Iris pigment epithelial cell (primary cell): Measurements from ENCODE around the gene DOCK2.
A peak's percentile ranks its signal among the peaks of the same experiment; 100 is the strongest.

Experiments
- DNase-seq: peaks from one replicate; pipeline ENCODE4 v3.0.0-alpha.2; 2011; ENCODE audit warnings: low read depth

DOCK2 gene

DNA sequence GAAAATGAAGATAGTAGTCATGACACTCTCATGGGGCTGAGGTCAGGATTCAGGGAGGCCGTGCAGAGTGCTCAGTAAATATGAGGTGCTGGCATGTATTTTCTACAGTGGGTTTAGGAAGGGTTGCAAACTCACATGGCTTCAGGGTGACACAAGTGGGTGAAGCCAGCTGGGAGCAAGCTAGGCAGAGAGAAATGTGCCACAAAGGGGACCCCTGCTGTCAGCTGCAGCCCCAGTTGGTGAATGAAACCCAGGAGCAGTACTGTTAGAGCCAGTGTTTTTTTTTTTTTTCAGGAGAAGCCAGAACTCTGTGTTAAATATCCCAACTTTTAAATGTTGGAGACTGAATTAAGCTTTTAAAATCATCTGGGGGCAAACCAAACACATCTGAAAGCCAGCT is 267.9 kb downstream of the DOCK2 start:
- DNase-seq, result no peak

DNA sequence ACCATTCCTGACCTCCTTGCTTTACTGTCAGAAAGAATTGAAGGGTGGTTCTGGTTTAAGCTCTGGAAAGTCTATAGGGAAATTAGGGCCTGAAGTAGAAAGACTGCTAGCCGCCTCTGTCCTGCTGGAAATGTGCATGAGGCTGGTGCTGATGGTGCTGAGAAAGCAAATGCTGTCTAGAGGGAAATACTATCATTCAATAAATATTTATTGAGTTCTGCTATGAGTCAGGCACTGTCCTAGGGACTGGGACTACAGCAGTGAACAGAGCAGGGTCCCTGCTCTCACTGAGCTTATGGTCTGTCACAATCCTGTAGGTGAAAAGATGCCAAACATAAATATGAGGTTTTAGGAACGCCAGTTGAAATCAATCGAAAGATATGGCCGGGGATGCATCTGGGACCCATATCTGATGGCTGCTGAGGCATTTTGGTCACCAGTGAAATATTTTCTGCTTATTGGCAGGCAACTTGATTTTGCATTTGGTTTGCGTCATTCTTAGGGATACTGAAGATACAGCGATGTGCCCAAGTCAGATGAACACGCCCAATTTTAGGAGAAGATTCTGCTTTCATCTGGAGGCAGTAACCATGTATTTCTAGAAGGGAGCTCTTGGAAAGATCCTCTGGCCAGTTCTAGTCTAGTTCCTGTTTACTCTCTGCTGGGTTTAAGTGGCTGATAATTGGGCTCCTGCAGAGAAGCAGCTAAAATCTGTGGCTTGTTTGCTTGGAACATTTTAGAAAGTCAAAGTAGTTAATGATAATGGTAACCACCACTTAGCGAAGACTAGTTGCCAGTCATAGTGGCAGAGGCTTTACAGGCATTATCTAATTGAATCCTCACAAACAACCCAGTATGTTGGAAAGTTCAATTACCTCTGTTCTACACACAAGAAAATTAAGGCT is 269.9 kb downstream of the DOCK2 start:
- no peak for DNase-seq

DNA sequence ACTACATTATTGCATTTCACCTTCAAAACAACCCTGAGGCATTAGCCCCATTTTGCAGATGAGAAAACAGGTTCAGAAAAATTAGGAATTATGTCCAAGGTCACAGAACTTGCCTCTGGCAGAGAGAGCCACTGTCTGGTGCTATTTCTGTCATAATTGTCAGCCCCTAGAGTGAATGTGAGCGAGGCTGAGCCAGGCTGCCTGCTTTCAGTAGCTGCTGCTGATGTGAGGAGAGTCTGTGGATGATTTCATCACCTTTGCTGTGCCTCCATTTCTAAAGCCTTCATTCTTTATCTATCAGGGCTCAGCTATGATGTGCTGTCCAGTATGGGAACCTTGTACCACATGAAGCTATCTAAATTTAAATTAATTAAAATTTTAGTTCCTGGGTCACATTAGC is 271.8 kb downstream of the DOCK2 start:
- DNase-seq, result no peak

DNA sequence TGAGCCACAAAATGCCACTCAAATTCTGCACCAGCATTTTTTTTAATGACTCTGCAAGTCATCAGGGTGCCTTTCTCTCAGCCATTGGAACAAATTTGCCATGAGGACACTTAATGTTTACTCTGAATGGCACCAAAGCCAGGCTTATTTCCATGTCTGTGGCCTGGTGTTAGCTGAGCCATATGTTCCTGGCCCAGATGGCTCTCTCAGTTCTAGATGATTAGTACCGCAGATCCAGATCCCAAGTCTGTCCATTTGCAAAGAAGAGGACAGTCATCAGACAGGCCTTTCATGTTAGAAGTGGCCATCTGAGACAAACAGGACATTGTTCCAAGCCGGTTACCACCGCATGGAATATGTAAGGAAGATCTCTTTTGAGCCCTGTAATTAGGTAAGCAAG is 272.9 kb downstream of the DOCK2 start:
- no peak for DNase-seq

DNA sequence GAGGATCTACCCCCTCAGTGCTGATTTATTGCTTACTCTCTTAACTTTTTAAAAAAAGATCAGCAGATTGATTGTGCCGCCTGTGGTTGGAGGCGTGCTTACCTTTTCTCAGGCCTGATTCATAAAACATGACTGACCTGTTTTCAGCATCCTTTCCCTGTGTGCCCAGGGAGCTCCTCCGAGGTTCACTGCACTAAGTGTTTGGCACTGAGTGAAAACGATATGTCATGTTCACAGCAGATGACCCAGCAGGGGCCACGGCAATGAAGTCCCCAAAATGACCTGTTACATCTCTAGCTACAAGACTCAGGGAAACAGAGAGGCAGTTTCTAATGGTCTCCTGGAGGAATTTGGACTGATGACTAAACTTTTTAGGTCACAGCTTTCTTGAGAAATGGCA is 273.3 kb downstream of the DOCK2 start:
- DNase-seq, result no peak

DNA sequence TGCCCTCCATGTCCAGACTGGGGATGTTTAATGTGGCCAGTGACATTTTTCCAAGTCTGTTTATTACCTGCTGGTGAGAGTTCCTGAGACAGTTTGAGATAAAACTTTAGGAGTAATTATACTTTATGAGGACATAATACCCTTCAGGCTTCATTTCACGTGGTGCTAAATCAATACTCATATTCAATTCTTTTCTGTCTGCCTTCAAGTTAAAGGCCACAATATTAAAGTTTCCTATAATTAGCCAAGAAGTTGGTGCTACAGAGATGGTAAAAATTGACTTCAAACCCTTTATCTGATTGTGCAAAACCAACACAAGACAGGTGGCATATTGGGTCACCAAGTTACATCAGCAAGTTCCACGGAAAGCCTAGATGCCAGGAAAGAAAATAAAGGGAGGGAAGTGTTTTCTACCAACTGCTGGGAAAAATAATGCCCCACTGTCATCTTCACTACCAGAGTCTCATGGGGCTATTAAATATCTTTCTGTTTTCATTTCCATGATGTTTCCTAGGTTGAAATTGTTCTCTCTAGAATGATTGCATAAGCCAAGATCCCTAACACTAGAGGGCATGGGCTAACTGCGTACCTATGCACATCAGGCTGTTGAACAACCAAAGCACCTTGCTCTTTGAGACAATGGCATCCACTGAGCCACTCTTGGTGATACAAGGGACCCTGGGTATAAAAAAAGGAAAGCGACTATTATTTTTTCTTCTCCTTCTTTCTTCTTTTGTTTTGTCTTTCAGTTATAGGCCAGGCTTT is 274.6 kb downstream of the DOCK2 start:
- DNase-seq, result no peak

DNA sequence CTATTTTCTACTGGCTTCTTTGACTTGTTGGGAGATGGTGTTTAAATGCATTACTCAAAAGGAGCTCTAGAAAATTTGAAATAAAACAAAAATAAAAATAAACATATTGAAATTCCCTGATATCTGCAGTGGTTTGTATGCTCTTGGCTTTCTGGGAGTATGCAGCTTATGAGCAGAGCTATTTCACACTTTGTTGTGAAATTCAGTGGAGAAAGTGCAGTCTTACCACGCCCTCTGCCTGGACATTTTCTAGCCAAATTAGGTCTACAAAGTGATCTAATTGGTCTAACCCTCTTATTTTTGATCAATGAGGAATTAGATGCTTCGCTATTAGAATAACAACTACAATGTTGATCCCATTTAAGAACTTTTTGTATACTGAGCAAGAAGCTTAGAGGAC is 276.4 kb downstream of the DOCK2 start:
- DNase-seq, result no peak

DNA sequence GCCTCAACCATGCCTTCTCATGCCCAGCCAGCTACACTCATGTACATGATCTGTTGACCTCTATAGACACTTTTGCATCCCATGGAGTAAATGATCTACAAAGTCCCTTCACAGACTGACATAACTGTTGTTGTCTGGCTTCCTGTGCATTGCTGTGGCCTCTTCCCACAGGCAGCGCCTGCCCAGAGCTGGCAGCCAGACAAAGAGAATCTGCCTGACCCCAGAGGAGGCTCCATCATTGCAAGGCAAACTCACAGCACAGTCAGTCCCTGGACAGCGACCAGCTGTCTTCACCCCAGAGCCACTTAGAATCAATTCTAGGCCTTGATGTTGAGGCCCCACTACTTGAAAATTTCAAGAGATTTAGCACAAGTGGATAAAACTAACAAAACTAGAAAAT is 277.7 kb downstream of the DOCK2 start:
- peak; percentile 66 for DNase-seq

DNA sequence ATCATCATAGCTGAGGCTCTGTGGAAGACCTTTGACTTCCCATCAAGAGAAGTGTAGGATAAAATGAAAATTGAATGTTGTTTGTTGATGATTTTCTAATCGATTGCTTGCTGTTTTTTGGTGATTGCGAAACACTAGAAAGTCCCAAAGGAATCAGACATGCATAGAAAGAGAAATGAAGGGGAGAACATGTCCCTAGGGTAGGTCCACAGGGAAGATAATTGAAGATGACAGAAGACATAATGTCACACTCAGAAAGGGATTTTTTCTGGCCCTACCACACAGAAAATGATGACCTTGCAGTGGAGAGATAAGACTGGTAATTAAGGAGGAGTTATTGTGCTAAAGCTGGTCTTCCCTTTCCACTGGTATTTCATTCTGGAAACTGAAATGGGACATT is 280.4 kb downstream of the DOCK2 start:
- DNase-seq, result no peak

DNA sequence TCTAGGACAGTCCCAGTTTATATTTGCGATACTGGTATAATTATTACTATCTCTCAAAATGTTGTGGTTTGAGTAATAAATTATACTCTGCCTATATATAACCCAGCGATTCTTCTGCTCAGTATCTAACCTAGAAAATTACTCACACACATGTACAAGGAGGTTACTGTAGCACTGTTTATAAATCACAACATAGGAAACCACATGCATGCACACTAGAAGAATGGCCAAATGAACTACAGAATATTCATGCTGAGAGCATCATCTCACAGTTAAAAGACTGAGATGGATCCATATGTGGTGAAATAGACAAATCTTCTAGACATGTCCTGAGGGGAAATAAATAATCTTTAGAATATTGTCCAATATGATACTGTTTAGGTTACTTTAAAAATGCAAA is 281.2 kb downstream of the DOCK2 start:
- DNase-seq, result no peak

DNA sequence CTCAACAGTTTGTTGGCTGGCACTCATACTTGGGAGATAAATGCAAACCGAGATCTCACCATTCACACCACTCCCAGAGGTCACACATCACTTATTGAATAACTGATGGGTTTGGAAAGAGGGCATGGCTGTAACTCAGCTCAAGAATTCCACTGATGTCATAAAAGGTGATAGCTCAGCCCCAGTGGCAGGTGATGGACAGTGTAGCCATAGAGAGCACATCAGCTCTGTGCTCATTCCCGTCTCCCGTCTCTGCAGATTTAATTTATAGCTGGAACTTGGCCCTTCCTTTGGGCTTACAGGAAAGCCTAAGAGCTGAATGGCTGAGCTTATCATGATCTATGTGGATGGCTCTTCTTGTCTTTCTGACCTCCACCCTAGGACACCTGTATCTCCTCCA is 283.4 kb downstream of the DOCK2 start:
- DNase-seq, result no peak

DNA sequence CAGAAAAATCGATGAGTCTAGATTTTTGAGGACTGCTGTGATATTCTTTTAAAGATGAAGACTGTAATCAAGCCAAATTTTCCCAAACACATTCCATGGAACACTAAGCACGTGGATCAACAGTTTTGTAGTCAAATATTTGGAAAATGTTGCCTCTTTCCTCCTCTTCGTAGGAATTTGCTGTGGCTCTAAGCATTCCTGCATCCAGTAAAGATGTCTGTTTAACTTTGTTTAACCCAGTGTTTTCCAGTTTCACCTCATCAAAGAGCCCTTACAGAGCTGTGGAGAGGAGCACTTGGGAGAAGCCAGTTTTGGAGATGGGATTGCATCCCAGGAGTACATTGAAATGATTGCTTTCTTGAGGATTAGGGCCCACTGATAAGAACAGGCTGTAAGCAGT is 284.3 kb downstream of the DOCK2 start:
- no peak for DNase-seq

DNA sequence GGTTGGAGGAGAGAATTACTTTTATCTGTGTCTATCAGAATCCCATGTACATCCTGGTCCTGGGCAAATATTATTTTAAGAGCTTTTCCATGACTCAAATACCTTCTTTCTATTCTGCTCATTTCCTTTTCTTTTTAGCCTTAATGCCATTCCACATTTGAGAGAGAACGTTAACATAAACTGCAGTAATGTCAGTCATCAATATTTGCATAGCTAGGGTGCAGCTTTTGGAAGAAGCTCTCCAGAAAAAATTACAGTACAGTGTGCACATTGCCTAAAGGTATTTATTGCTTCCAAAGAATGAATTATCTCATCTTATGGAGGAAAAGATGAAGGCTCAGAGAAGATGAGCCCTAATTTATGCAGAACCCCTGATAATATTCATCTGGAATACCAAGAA is 284.9 kb downstream of the DOCK2 start:
- no peak for DNase-seq

DNA sequence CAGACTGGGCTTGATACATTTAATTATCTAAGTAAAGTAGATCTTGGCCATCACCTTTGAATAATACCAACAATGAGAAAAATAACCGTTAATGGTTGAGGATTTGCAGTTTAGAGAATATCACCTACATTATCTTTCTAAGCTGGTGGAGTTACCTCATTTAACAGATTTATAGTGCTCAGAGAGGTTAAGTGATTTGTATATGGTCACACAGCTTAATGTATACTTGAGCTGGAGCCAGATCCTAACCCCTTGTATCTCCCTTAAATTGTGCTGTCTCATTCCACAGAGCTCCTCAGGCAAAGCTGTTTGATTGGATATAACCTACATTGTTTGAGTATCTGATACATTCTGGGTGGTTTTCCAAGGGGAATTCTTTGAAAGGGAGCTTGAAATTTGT is 285.4 kb downstream of the DOCK2 start:
- no peak for DNase-seq

DNA sequence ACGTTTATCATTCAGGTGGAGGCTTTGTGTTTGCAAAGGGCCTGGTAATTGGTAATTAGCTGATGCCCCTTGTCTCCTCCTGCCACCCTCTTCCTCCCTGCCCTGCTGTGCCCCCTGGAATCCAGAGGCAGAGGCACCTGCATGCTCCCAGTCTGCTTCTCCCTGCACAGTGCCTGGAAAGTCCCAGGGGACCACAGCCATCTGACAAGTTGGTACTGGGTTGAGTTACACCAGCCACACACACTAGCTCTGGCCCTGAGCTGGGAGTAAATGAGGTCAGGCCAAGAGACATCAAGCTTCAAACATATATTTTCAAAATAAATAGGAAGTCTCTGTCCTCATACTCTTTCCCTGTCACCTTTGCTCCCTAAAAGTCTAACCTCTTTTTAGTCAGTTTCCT is 286.9 kb downstream of the DOCK2 start:
- DNase-seq, result no peak

DNA sequence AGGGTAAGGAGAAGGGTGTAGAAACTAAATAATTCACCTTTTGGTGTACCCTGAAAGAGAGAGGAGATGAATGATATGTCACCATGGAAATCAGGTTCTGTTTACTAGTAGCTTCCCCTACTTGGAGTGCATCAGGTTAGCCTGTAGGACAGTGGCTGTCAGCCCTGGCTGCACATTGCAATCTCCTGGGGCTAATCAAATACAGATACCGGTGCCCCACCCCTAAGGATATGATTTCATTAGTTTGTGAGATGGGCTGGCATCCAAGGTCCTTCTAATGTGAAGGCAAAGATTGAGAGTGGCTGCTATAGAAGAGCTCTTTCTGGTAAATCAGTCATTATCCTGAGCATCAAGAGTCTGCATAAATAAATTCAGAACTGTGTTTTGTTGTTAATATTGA is 296.1 kb downstream of the DOCK2 start:
- DNase-seq, result no peak

DNA sequence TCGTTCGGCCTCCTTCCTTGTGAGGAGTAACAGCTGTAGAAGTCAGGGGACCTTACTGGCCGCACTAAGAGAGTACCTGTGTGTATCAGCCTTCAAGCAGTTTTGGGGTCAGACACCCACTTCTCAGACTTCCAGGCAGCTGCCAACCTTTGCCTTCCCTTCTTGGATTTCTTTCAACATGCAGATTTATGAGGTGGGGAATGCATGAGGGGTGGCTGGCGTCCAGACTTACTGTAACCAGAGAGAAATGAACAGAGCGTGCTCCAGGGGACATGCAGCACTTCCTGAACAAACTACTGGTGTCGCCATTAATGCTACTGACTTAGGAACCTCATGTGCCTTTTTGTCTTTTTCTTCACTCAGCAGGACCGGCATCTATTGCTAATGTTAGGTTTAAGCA is 296.5 kb downstream of the DOCK2 start:
- DNase-seq, result no peak

DNA sequence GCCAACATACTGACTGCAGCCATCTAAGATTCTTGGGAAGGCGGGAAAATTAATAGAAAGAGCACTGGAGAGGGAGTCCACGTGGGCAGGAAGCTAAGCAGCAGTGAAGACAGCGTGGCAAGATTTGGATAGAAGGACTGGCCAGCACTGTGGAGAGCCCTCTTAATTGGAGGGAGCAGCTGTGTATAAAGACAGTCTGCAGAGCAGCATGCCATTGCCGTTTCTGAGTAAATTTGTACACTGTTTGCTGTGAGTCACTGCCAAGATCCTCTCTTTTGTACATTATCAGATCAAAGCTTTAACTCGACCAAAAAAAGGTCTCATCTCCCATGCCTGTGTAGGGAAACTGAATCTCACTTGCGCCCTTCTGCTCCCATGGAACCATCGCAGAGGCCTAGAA is 297.9 kb downstream of the DOCK2 start:
- peak; percentile 30 for DNase-seq

DNA sequence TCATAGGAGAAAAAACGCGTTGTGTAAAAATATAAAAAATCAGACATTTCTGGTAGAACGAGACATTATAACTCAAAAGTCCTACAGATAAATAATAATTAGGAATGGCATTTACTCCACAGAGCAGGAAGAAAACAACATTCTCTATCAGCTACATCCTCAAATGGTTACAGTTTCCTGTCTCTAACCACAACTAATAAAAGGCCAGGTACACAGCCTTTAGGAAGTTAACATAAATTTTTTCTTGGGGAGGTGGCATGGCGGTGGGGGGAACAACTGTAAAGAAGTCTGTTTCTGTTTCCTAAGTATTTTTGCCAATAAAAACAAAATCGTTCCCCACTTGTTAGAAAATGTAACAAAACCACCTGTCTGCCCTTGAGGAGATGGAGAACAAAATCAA is 298.7 kb downstream of the DOCK2 start:
- no peak for DNase-seq

DNA sequence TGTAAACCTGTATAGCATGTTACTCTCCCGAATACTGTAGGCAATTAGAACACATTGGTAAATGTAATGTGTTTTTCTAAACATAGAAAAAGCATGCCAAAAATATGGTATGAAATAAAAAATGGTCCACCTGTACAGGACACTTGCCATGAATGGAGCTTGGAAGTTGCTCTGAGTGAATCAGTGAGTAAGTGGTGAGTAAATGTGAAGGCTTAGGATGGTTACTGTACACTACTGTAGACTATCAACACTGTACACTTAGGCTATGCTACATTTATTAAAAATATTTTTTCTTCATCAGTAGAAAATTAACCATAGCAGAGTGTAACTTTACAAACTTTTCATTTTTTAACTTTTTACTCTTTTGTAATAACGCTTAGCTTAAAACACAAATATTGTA is 301.4 kb downstream of the DOCK2 start:
- no peak for DNase-seq

DNA sequence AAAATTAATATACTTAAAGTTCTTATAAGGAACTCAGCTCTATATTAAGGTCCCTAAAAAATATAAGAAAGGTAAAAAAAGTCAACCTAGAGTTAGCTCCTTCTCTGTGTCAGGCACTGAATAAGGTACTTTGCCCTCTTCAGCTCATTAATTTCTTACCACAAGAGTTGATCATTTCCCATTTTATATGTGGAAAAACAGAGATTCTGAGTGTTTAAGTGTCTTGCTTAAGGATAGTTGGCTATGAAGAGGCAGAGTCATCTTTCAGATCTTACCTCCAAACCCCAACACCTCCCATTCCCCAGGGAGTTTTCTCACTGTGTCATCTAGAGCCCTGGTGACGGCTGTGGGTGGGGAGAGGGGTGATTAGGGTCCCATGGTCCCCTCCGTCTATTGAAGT is 302.7 kb downstream of the DOCK2 start:
- no peak for DNase-seq

DNA sequence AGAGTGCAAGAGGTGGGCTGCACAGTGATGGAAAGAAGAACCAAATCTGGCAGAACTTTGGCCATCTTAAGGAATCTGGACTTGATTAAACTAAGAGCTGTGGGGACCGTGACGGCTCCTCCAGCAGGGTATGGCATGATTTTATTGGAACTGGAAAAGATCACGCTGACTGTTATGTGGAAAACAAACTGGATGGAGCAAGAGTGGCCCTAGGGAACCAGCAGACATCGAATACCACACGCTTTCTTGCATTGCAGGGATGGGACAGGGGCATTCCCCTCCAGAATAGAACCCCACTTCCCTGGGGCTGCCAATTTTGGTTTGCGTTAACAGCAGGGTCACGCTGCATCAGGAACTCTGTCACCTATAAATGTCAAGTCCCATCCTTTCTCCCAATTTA is 304.5 kb downstream of the DOCK2 start:
- DNase-seq, result no peak

DNA sequence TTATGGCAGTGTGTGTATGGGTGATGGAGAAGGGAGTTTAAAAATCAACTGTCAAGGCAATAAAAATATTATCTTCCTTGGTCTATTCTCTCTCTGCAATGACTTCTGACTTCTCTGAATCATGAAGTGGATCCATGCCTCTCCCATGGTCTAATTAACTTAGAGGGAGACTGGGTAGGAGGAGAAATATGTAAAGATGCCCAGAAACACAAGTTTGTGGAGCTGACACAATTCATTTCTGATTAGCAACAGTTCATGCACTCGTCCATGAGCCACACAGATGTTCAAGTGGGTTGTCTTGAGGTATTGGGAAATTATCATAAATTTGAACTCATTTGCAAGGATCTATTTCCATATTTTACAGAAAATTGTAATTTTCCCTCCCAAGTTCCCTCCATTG is 305.1 kb downstream of the DOCK2 start:
- no peak for DNase-seq

DNA sequence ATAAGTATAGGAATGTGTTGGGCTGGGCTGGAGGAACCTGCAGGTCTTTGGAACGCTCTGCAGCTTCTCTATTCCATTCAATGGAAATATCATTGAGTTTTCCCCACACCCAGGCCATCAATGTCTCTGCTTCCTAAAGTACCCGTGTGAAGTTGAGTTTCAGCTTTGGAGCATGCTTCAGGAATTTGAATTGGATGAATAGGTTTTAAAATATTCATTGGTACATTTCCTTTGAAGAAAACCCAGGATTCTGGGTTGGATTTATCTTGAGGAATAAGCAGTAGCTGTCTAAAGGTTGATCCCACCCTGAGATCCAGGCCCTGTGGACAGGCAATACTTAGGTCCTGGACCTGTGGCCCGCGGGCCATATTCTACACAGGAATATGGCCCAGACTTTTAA is 306.0 kb downstream of the DOCK2 start:
- no peak for DNase-seq
